ENCODE measurements around the gene RBAK. TPM values are rescaled to one million over a fixed set of nuclear protein-coding genes. Genes with fewer than 3 reads are reported as not detected.

Gene RBAK
- polyA plus RNA-seq, 3 donors: 0.74 to 3.3 (median 1.8) TPM

DNA sequence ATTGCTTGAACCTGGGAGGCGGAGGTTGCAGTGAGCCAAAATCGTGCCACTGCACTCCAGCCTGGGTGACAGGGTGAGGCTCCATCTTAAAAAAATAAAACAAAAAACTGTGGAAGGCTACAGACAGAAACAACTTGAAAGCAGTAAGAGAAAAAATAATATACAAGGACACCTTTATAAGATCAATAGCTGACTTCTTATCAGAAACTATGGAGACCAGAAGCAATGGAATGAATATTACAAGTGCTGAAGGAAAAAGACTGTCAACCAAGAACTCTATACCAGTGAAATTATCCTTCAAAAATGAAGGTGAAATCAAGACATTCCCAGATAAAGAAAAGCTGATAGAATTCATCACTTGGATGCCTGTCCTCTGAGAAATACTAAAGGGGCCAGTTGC lies 49.0 kb downstream of the RBAK start:
- peaks cover 34 to 71% (median 71%) of the 10 kb centered on the region in 7 donors for H3K9me3 Mint-ChIP-seq
- intact Hi-C loops (cut with micrococcal nuclease): no loop called here
- H3K4me1 Mint-ChIP-seq: no peaks in the 10 kb centered on the region
- Histone ChIP-seq H2AFZ (ENCODE audit: insufficient read depth, low read depth, low read length, poor library complexity, severe bottlenecking) (no peak overlapping the region), H4K20me1 (ENCODE audit: insufficient read depth, low read length) (no peaks in the 10 kb centered on the region), H3K36me3 (replicated peaks in 1 of 2; ENCODE audit: control insufficient read depth in 1 of 2, insufficient read depth in 2 of 2, low read length in 2 of 2) (no peaks in the 10 kb centered on the region), H3K27ac (ENCODE audit: low read depth in 1 of 2, low read length in 2 of 2) (no peak overlapping the region), H3K79me2 (ENCODE audit: insufficient read depth, low read length) (no peaks in the 10 kb centered on the region), H3K4me2 (replicated peaks; ENCODE audit: extremely low read depth, low read length, poor library complexity, severe bottlenecking) (no peak overlapping the region), H3K4me1 (ENCODE audit: control insufficient read depth in 1 of 2, insufficient read depth in 2 of 2, low read length in 2 of 2) (no peaks in the 10 kb centered on the region), H3K4me3 (replicated peaks in 1 of 3; ENCODE audit: low read depth in 2 of 3, low read length in 3 of 3) (no peak overlapping the region), H3K9ac (ENCODE audit: insufficient read depth, low read length, poor library complexity, severe bottlenecking) (no peak overlapping the region), H3K9me3 (replicated peaks in 1 of 2; ENCODE audit: control insufficient read depth in 1 of 2, insufficient read depth in 1 of 2, low read length in 2 of 2) (peaks cover 38% of the 10 kb centered on the region in 2 donors), H3K27me3 (ENCODE audit: control insufficient read depth in 2 of 2, insufficient read depth in 2 of 2, low read length in 2 of 2) (no peaks in the 10 kb centered on the region)
- no peaks in the 10 kb centered on the region for H3K36me3 Mint-ChIP-seq
- DNase-seq: no peak
- TF ChIP-seq, protein P1, sequence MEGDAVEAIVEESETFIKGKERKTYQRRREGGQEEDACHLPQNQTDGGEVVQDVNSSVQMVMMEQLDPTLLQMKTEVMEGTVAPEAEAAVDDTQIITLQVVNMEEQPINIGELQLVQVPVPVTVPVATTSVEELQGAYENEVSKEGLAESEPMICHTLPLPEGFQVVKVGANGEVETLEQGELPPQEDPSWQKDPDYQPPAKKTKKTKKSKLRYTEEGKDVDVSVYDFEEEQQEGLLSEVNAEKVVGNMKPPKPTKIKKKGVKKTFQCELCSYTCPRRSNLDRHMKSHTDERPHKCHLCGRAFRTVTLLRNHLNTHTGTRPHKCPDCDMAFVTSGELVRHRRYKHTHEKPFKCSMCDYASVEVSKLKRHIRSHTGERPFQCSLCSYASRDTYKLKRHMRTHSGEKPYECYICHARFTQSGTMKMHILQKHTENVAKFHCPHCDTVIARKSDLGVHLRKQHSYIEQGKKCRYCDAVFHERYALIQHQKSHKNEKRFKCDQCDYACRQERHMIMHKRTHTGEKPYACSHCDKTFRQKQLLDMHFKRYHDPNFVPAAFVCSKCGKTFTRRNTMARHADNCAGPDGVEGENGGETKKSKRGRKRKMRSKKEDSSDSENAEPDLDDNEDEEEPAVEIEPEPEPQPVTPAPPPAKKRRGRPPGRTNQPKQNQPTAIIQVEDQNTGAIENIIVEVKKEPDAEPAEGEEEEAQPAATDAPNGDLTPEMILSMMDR (IDR thresholded peaks at IDR 0.05): no peak
- H3K27ac Mint-ChIP-seq: no peak overlapping the region
- H3K4me3 Mint-ChIP-seq: no peak overlapping the region
- H3K27me3 Mint-ChIP-seq (ENCODE audit: low read depth in 3 of 3): peaks cover 0 to 5% (median 1%) of the 10 kb centered on the region in 3 donors
- WGBS (ENCODE audit: insufficient coverage): no CpG with 5 or more reads among the region's 2 CpGs

DNA sequence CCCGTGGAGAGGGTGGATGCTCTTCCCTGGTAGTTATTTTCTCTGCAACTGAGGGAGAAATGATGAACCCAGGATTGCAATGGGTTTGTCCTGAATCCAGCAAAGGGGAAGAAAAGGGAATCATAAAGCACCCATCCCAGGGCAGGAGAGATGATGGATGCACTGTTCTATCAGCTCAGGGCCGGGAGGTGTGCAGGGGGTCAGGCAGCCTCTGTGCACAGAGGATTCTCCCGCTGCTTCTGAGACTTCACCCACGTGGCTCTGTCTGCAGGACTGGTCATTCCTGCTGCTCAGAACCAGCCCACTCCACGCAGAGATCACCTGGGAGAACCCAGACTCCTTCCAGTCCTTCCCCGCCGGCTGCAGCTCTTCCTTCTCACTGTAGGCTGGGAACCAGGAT lies 70.7 kb downstream of the RBAK start:
- Histone ChIP-seq H3K9ac (ENCODE audit: insufficient read depth, low read length, poor library complexity, severe bottlenecking) (no peak overlapping the region), H3K27me3 (ENCODE audit: control insufficient read depth in 2 of 2, insufficient read depth in 2 of 2, low read length in 2 of 2) (no peaks in the 10 kb centered on the region), H3K27ac (ENCODE audit: low read depth in 1 of 2, low read length in 2 of 2) (no peak overlapping the region), H3K4me2 (replicated peaks; ENCODE audit: extremely low read depth, low read length, poor library complexity, severe bottlenecking) (no peak overlapping the region), H3K36me3 (replicated peaks in 1 of 2; ENCODE audit: control insufficient read depth in 1 of 2, insufficient read depth in 2 of 2, low read length in 2 of 2) (no peaks in the 10 kb centered on the region), H3K79me2 (ENCODE audit: insufficient read depth, low read length) (no peaks in the 10 kb centered on the region), H4K20me1 (ENCODE audit: insufficient read depth, low read length) (no peaks in the 10 kb centered on the region), H2AFZ (ENCODE audit: insufficient read depth, low read depth, low read length, poor library complexity, severe bottlenecking) (no peak overlapping the region), H3K4me1 (ENCODE audit: control insufficient read depth in 1 of 2, insufficient read depth in 2 of 2, low read length in 2 of 2) (no peaks in the 10 kb centered on the region), H3K9me3 (replicated peaks in 1 of 2; ENCODE audit: control insufficient read depth in 1 of 2, insufficient read depth in 1 of 2, low read length in 2 of 2) (no peaks in the 10 kb centered on the region), H3K4me3 (replicated peaks in 1 of 3; ENCODE audit: low read depth in 2 of 3, low read length in 3 of 3) (no peak overlapping the region)
- intact Hi-C loops (cut with micrococcal nuclease): no loop called here
- DNase-seq: no peak
- Mint-ChIP-seq H3K4me3 (no peak overlapping the region), H3K4me1 (no peaks in the 10 kb centered on the region), H3K27ac (peak overlapping the region in 1 of 7 donors; percentile 19), H3K36me3 (no peaks in the 10 kb centered on the region), H3K27me3 (ENCODE audit: low read depth in 3 of 3) (peaks cover 0 to 6% (median 5%) of the 10 kb centered on the region in 3 donors), H3K9me3 (peaks cover 0 to 8% (median 2%) of the 10 kb centered on the region in 7 donors)
- TF ChIP-seq, protein P1 (IDR thresholded peaks at IDR 0.05): no peak
- 81% methylated on average over 6 of the region's 7 CpGs for WGBS (ENCODE audit: insufficient coverage)
